GM19463 (cell line): ENCODE results near the gene ACAT2.
"Not testable (repeated sequence)": the region's sequence is repeated elsewhere in the genome, so short reads cannot be mapped to it uniquely, and the experiment has no call there.

Experiments used
- ATAC-seq: cut with Tn5 transposase; IDR thresholded peaks from one replicate; pipeline ENCODE4 v1.9.1; 2021; ENCODE audit warnings: mild to moderate bottlenecking, moderate library complexity; ENCODE audit not compliant: unreplicated experiment

ACAT2 gene

GRCh38 chr6:159762681-159763293 lies 942 bp downstream of the ACAT2 start:
- no peak for ATAC-seq

GRCh38 chr6:159766906-159767305 lies 5.1 kb downstream of the ACAT2 start:
- ATAC-seq: no peak

- ATAC-seq: no peak
These were observed 7.6 kb downstream of the ACAT2 start for GRCh38 chr6:159769470-159769869.

- ATAC-seq: no peak
These were observed 10.4 kb downstream of the ACAT2 start for GRCh38 chr6:159772196-159772595.

GRCh38 chr6:159777240-159777904 lies 15.5 kb downstream of the ACAT2 start:
- no peak for ATAC-seq

GRCh38 chr6:159778131-159778530 lies 16.3 kb downstream of the ACAT2 start:
- ATAC-seq: no peak

GRCh38 chr6:159778542-159779103 lies 16.8 kb downstream of the ACAT2 start:
- no peak for ATAC-seq

- ATAC-seq: no peak
These were observed 26.4 kb downstream of the ACAT2 start for GRCh38 chr6:159788276-159788675.

- no peak for ATAC-seq
These were observed 27.0 kb downstream of the ACAT2 start for GRCh38 chr6:159788753-159789376.

GRCh38 chr6:159789377-159790148 lies 27.7 kb downstream of the ACAT2 start, which contains the start of gene TCP1:
Gene TCP1 (minus strand): TSS chr6:159789602. CDS start chr6:159789468, 134 bp downstream.
- peak; percentile 66 for ATAC-seq

GRCh38 chr6:159790149-159790955 lies 28.5 kb downstream of the ACAT2 start, which contains the start of gene MRPL18:
Gene MRPL18 (plus strand): TSS chr6:159790467. CDS start chr6:159790588, 121 bp downstream.
- peak; percentile 77 for ATAC-seq

- no peak for ATAC-seq
These were observed 29.2 kb downstream of the ACAT2 start for GRCh38 chr6:159790956-159791598.

GRCh38 chr6:159794976-159795375 lies 33.1 kb downstream of the ACAT2 start:
- not testable (repeated sequence) for ATAC-seq

GRCh38 chr6:159797554-159797953 lies 35.7 kb downstream of the ACAT2 start:
- ATAC-seq: no peak

- ATAC-seq: no peak
These were observed 38.5 kb downstream of the ACAT2 start, which contains the start of gene PNLDC1 for GRCh38 chr6:159800141-159800865. Gene PNLDC1 (plus strand): TSS chr6:159800276. CDS start chr6:159800308, 32 bp downstream.

- no peak for ATAC-seq
These were observed 40.1 kb downstream of the ACAT2 start for GRCh38 chr6:159801935-159802334.

- ATAC-seq: no peak
These were observed 42.7 kb downstream of the ACAT2 start for GRCh38 chr6:159804504-159804903.

GRCh38 chr6:159805440-159806020 lies 43.7 kb downstream of the ACAT2 start:
- ATAC-seq: no peak
